GM19397 (cell line): ENCODE data around the gene ABCA3.

Experiments
- ATAC-seq: cut with Tn5 transposase; IDR thresholded peaks from one replicate; pipeline ENCODE4 v1.9.1; 2021; ENCODE audit warnings: mild to moderate bottlenecking, moderate library complexity; ENCODE audit not compliant: unreplicated experiment

ABCA3 gene

GRCh38 chr16:2237493-2238149, 102.9 kb downstream of the ABCA3 start:
- ATAC-seq, result no peak

DNA sequence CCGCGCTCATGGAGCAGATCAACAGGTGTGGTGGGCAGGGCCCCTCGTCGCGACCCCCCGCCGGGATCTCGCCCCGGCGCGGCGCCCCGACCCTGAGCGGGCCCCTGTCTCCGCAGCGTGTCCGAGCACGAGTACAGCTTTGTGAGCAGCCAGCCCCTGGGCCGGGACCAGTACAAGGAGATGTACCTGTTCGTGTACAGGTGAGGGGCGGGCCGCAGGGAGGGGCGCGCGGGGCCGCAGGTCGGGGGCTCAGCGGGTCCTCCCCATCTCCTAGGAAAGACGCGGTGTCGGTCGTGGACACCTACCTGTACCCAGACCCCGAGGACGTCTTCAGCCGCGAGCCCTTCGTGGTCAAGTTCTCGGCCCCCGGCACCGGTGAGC, 103.4 kb downstream of the ABCA3 start:
- no peak for ATAC-seq

DNA sequence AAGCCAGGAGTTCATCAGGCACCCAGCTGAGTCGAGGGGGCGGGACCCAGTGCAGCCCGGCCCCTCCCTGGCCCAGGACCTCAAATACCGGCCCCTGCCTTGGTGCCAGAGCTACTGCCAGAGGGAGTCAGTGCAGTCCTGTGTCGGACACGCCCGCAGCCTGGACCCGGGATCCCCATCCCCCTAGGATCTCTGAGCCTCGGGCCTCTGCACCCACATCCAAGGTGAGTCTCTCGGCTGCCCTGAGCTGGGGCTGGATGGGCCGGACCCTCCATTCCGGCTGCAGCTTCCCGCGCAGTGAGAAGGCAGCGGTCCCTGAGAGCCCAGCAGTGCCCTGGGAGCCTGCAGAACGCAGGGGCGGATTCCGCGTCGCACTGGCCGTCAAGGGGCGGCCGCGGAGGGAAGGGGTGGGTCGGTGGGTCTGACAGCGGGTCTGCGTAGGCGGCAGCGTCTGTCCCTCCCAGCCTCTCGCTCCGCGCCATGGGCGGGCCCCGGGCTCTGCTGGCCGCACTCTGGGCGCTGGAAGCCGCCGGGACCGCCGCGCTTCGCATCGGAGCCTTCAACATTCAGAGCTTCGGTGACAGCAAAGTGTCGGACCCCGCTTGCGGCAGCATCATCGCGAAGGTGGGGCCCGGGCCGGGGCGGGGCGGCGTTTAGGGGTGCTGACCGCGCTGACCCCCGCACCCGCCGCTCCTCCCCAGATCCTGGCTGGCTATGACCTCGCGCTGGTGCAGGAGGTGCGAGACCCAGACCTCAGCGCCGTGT, 104.0 kb downstream of the ABCA3 start, which contains the start of gene DNASE1L2:
Gene DNASE1L2, plus strand, starts transcription at position 108 of the 765 bp plus-strand sequence. Its CDS starts 373 bp downstream, at position 481.
- ATAC-seq, result no peak

DNA sequence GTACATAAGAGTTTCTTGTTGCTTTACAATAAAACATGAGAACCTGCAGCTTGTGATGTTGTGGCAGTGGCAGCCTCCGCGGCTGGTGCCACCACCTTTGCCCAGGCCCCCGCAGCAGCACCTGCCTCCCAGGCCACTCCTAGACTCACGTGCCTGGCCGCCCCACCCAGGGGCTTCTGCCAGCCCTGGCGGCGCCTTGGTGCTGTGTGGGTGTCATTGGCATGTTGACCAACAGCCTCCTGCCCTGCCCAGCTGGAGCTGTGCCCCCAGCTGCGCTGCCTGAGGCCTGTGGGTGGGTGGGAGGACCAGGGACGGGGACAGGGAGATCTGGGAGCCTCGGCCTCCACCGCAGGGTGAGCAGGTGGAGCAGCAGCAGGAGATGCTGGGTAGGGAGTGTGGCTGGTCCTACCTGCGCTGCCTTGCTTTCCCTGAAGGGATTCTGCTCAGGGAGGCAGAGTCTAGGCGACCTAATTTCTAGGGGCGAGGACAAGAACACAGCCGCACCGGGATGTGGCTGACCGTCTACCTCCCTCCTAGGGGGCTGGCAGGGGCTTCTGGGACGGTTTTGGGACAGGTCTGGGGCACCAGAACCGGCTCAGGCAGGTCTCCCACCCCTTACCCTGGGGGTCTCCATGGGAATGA, 104.7 kb downstream of the ABCA3 start:
- no peak for ATAC-seq

DNA sequence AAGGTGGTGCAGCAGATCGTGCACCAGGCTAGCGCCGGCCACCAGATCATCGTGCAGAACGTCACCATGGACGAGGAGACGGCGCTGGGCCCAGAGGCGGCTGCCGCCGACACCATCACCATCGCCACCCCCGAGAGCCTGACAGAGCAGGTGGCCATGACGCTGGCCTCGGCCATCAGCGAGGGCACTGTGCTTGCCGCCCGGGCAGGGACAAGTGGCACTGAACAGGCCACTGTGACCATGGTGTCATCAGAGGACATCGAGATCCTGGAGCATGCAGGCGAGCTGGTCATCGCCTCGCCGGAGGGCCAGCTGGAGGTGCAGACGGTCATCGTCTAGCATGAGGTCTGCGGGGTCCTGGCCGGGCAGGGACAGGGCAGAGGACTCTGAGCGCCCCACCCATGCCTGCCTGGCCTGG, 105.3 kb downstream of the ABCA3 start:
- ATAC-seq, result no peak

GRCh38 chr16:2234813-2235170, 105.7 kb downstream of the ABCA3 start:
- no peak for ATAC-seq

DNA sequence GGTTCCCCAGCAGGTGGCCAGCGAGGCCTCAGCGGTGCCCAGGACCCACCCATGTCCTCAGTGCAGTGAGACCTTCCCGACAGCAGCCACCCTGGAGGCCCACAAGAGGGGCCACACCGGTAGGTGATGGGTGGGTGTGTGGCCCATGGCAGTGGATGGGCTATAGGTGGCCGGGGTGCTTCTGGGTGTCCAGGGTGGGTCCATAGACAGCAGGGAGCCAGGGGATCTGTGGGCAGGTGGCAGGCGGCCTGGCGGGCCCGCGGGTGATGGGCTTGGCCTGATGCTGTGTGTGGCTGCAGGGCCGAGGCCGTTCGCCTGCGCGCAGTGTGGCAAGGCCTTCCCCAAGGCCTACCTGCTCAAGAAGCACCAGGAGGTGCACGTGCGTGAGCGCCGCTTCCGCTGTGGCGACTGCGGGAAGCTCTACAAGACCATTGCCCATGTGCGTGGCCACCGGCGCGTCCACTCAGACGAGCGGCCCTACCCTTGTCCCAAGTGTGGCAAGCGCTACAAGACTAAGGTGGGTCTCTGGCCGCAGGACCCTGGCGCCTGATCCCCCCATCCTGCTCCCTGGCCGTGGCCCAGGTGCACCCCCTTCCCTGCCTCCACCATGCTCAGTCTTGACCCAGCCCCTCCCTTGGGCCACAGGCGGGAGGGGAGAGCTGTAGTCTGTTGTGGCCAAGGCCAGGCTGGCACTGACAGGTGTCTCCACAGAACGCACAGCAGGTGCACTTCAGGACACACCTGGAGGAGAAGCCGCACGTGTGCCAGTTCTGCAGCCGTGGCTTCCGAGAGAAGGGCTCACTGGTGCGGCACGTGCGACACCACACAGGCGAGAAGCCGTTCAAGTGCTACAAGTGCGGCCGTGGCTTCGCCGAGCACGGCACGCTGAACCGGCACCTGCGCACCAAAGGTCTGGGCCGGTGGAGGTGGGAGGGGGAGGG, 106.4 kb downstream of the ABCA3 start:
- ATAC-seq, result no peak

GRCh38 chr16:2233046-2233775, 107.3 kb downstream of the ABCA3 start:
- ATAC-seq, result no peak

GRCh38 chr16:2232094-2232990, 108.2 kb downstream of the ABCA3 start:
- ATAC-seq, result no peak

DNA sequence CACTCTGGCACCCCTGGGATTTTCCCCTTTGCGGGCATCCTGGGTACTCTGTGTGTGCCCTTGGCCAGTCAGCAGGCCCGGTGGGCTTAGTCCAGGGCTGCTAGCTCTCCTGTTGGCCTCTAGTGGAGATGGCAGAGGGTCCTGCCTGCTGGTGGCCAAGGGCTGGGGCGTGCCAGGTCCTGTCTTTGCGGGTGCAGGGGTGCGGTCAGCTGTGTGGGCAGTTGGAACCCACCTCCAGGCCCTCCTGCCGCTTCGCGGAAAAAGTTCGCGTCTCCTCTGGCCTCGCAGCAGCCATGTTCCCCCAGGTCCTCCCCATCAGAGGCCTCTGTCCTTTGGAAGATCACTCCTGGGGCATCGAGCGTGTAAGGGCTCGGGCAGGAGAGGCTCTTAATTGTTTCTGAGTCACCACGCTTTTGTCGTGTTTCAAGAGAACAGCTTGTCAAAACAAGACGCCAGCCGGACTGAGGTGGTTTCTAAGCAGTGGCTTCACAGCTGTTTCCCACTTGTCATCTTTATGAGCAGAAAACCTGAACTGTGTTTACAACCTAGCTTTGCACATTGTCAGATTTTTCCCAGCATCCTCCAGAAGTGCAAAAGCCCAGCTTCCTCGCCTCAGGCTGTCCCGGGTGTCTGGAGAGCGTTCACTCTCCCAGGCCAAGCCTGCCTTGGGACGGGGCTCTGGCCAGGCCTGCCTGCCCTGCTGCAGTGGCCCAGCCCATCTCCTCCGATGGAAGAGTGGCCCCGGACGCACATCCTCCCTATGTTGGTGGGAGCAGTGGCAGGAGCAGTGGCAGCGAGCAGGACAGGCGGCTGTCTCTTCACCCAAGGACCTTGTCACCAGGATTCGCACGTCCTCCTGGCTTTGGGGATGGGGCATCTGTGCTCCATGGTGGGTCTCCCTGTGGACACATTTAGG, 109.3 kb downstream of the ABCA3 start:
- ATAC-seq, result no peak

DNA sequence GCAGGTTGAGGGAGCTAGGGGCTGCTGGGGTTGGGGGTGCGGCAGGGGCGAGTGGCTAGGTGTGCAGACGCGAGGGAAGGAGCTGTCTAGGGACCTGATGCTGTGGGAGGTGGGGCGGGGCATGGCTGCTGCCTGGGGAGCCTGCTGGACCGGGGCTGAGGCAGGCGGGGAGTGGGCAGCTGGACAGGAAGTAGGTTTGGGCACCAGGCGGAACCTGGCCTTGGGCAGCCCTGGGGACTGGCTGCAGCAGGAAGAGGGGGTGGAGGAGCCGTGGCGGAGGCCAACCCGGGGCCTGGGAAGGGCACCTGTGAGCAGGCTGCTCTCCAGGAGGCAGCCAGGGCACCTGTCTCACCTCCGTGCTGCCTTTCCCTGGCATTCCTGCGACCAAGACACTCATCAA, 110.2 kb downstream of the ABCA3 start:
- ATAC-seq, result no peak

DNA sequence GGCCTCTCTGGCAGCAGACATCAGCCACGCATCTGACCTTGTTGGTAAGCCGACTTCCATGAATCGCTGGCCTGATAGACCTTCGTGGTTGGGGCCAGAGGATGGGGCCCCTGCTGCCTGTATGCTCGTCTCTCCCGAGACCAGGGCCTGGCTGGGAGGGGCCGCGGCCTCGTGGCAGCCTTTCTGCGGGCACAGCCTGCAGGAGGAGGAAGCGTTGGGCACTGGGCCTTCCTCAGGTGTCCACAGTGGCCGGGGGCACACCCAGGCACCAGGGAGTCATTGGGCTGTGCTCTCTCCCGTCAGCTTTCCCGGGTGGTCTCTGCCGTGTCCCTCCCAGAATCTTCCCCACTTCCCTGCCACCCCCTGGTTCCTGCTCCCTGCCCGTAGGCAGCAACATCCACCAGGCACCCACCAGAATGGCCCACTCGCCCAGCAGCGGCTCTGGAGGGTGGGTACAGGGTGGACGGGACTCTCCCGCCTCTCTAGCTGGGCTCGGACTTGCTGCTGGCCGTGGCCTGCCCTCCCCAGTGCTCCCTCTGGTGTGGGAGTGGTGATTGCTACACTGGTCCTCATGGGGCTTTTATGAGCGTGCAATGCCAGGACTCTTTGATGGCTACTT, 110.8 kb downstream of the ABCA3 start:
- no peak for ATAC-seq

GRCh38 chr16:2229091-2229490, 111.4 kb downstream of the ABCA3 start:
- no peak for ATAC-seq

GRCh38 chr16:2228161-2228824, 112.2 kb downstream of the ABCA3 start:
- ATAC-seq, result no peak

GRCh38 chr16:2226918-2227317, 113.6 kb downstream of the ABCA3 start:
- ATAC-seq, result no peak

DNA sequence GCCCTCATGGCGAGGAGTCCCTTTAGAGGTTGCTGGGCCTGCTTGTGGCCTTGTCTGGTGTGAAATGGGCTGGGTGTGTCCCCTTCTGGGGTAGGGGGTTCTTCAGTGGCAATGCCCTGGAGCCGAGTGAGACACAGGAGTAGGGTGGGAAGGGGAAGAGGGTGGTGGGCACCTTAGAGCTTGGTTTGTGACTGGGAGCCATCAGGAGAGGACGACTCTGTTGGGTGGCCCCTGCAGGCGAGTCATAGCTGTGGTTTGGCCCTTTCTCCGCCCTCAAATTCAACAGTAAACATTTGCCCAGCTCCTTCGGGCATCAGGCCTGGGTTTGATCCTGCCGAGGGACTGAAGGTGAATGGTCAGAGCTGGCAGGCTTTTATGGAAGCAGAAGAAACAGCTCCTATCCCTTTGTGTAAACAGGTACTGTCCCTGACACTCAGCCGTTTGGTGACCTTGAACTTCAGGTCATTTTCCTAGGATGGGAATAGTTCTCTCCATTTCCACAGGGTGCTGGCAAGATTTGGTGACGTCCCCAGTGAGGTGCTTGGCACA, 114.2 kb downstream of the ABCA3 start:
- ATAC-seq, result no peak
